ENCODE results near the gene CCDC186.

Gene CCDC186

GRCh38 chr10:114094795-114095194 is 79.2 kb downstream of the CCDC186 start:
- Histone ChIP-seq H3K27me3 (ENCODE audit: insufficient read depth, low read length) (peaks cover 16% of the 10 kb centered on the region; the same call in 1 of the 2 replicates), H3K4me3 (ENCODE audit: low read depth, low read length) (no peak overlapping the region), H3K27ac (ENCODE audit: low read depth, low read length) (no peak overlapping the region), H3K4me1 (ENCODE audit: control insufficient read depth, insufficient read depth, low read length, unreplicated experiment) (no peaks in the 10 kb centered on the region), H3K36me3 (ENCODE audit: insufficient read depth, low read length) (no peaks in the 10 kb centered on the region), H2AFZ (ENCODE audit: low read length, unreplicated experiment) (no peak overlapping the region), H3K79me2 (ENCODE audit: control insufficient read depth, insufficient read depth, low read length, unreplicated experiment) (no peaks in the 10 kb centered on the region)

GRCh38 chr10:114087655-114088054 is 86.3 kb downstream of the CCDC186 start:
- Histone ChIP-seq H3K4me1 (ENCODE audit: control insufficient read depth, insufficient read depth, low read length, unreplicated experiment) (no peaks in the 10 kb centered on the region), H3K27ac (ENCODE audit: low read depth, low read length) (no peak overlapping the region), H3K79me2 (ENCODE audit: control insufficient read depth, insufficient read depth, low read length, unreplicated experiment) (no peaks in the 10 kb centered on the region), H3K27me3 (ENCODE audit: insufficient read depth, low read length) (no peaks in the 10 kb centered on the region), H2AFZ (ENCODE audit: low read length, unreplicated experiment) (no peak overlapping the region), H3K4me3 (ENCODE audit: low read depth, low read length) (no peak overlapping the region), H3K36me3 (ENCODE audit: insufficient read depth, low read length) (no peaks in the 10 kb centered on the region)

GRCh38 chr10:114087255-114087654 is 86.7 kb downstream of the CCDC186 start:
- Histone ChIP-seq H3K4me1 (ENCODE audit: control insufficient read depth, insufficient read depth, low read length, unreplicated experiment) (no peaks in the 10 kb centered on the region), H2AFZ (ENCODE audit: low read length, unreplicated experiment) (no peak overlapping the region), H3K79me2 (ENCODE audit: control insufficient read depth, insufficient read depth, low read length, unreplicated experiment) (no peaks in the 10 kb centered on the region), H3K27ac (ENCODE audit: low read depth, low read length) (no peak overlapping the region), H3K27me3 (ENCODE audit: insufficient read depth, low read length) (no peaks in the 10 kb centered on the region), H3K36me3 (ENCODE audit: insufficient read depth, low read length) (no peaks in the 10 kb centered on the region), H3K4me3 (ENCODE audit: low read depth, low read length) (no peak overlapping the region)

- Histone ChIP-seq H3K4me3 (ENCODE audit: low read depth, low read length) (no peak overlapping the region), H2AFZ (ENCODE audit: low read length, unreplicated experiment) (no peak overlapping the region), H3K79me2 (ENCODE audit: control insufficient read depth, insufficient read depth, low read length, unreplicated experiment) (no peaks in the 10 kb centered on the region), H3K4me1 (ENCODE audit: control insufficient read depth, insufficient read depth, low read length, unreplicated experiment) (no peaks in the 10 kb centered on the region), H3K27me3 (ENCODE audit: insufficient read depth, low read length) (peaks cover 9% of the 10 kb centered on the region; the same call in 1 of the 2 replicates), H3K27ac (ENCODE audit: low read depth, low read length) (no peak overlapping the region), H3K36me3 (ENCODE audit: insufficient read depth, low read length) (no peaks in the 10 kb centered on the region)
These were observed 89.8 kb downstream of the CCDC186 start for GRCh38 chr10:114084215-114084614.

- H2AFZ ChIP-seq (ENCODE audit: low read length, unreplicated experiment): no peak overlapping the region
- H3K79me2 ChIP-seq (ENCODE audit: control insufficient read depth, insufficient read depth, low read length, unreplicated experiment): no peaks in the 10 kb centered on the region
- H3K27ac ChIP-seq (ENCODE audit: low read depth, low read length): no peak overlapping the region
- H3K27me3 ChIP-seq (ENCODE audit: insufficient read depth, low read length): peaks cover 12% of the 10 kb centered on the region; the same call in 1 of the 2 replicates
- H3K4me1 ChIP-seq (ENCODE audit: control insufficient read depth, insufficient read depth, low read length, unreplicated experiment): no peaks in the 10 kb centered on the region
- no peak overlapping the region for H3K4me3 ChIP-seq (ENCODE audit: low read depth, low read length)
- H3K36me3 ChIP-seq (ENCODE audit: insufficient read depth, low read length): no peaks in the 10 kb centered on the region
These were observed 91.0 kb downstream of the CCDC186 start for GRCh38 chr10:114083040-114083439.

GRCh38 chr10:114081911-114082583 is 92.0 kb downstream of the CCDC186 start:
- H3K27me3 ChIP-seq (ENCODE audit: insufficient read depth, low read length): peaks cover 13% of the 10 kb centered on the region; the same call in 1 of the 2 replicates
- no peak overlapping the region for H2AFZ ChIP-seq (ENCODE audit: low read length, unreplicated experiment)
- H3K4me3 ChIP-seq (ENCODE audit: low read depth, low read length): no peak overlapping the region
- H3K36me3 ChIP-seq (ENCODE audit: insufficient read depth, low read length): no peaks in the 10 kb centered on the region
- H3K27ac ChIP-seq (ENCODE audit: low read depth, low read length): no peak overlapping the region
- H3K4me1 ChIP-seq (ENCODE audit: control insufficient read depth, insufficient read depth, low read length, unreplicated experiment): no peaks in the 10 kb centered on the region
- no peaks in the 10 kb centered on the region for H3K79me2 ChIP-seq (ENCODE audit: control insufficient read depth, insufficient read depth, low read length, unreplicated experiment)

GRCh38 chr10:114079421-114079820 is 94.6 kb downstream of the CCDC186 start:
- H3K79me2 ChIP-seq (ENCODE audit: control insufficient read depth, insufficient read depth, low read length, unreplicated experiment): no peaks in the 10 kb centered on the region
- H3K27ac ChIP-seq (ENCODE audit: low read depth, low read length): no peak overlapping the region
- no peak overlapping the region for H3K4me3 ChIP-seq (ENCODE audit: low read depth, low read length)
- no peaks in the 10 kb centered on the region for H3K4me1 ChIP-seq (ENCODE audit: control insufficient read depth, insufficient read depth, low read length, unreplicated experiment)
- H2AFZ ChIP-seq (ENCODE audit: low read length, unreplicated experiment): no peak overlapping the region
- no peaks in the 10 kb centered on the region for H3K36me3 ChIP-seq (ENCODE audit: insufficient read depth, low read length)
- peaks cover 18% of the 10 kb centered on the region; the same call in 1 of the 2 replicates for H3K27me3 ChIP-seq (ENCODE audit: insufficient read depth, low read length)

GRCh38 chr10:114078346-114078745 is 95.7 kb downstream of the CCDC186 start:
- Histone ChIP-seq H3K4me1 (ENCODE audit: control insufficient read depth, insufficient read depth, low read length, unreplicated experiment) (no peaks in the 10 kb centered on the region), H3K4me3 (ENCODE audit: low read depth, low read length) (no peak overlapping the region), H2AFZ (ENCODE audit: low read length, unreplicated experiment) (no peak overlapping the region), H3K36me3 (ENCODE audit: insufficient read depth, low read length) (no peaks in the 10 kb centered on the region), H3K27me3 (ENCODE audit: insufficient read depth, low read length) (peaks cover 18% of the 10 kb centered on the region; the same call in 1 of the 2 replicates), H3K79me2 (ENCODE audit: control insufficient read depth, insufficient read depth, low read length, unreplicated experiment) (no peaks in the 10 kb centered on the region), H3K27ac (ENCODE audit: low read depth, low read length) (no peak overlapping the region)

- no peak overlapping the region for H3K27ac ChIP-seq (ENCODE audit: low read depth, low read length)
- H3K27me3 ChIP-seq (ENCODE audit: insufficient read depth, low read length): peaks cover 18% of the 10 kb centered on the region; the same call in 1 of the 2 replicates
- no peaks in the 10 kb centered on the region for H3K36me3 ChIP-seq (ENCODE audit: insufficient read depth, low read length)
- no peaks in the 10 kb centered on the region for H3K4me1 ChIP-seq (ENCODE audit: control insufficient read depth, insufficient read depth, low read length, unreplicated experiment)
- no peak overlapping the region for H2AFZ ChIP-seq (ENCODE audit: low read length, unreplicated experiment)
- H3K4me3 ChIP-seq (ENCODE audit: low read depth, low read length): no peak overlapping the region
- no peaks in the 10 kb centered on the region for H3K79me2 ChIP-seq (ENCODE audit: control insufficient read depth, insufficient read depth, low read length, unreplicated experiment)
These were observed 96.2 kb downstream of the CCDC186 start for GRCh38 chr10:114077815-114078219.

- Histone ChIP-seq H3K4me1 (ENCODE audit: control insufficient read depth, insufficient read depth, low read length, unreplicated experiment) (no peaks in the 10 kb centered on the region), H2AFZ (ENCODE audit: low read length, unreplicated experiment) (no peak overlapping the region), H3K79me2 (ENCODE audit: control insufficient read depth, insufficient read depth, low read length, unreplicated experiment) (no peaks in the 10 kb centered on the region), H3K27ac (ENCODE audit: low read depth, low read length) (no peak overlapping the region), H3K36me3 (ENCODE audit: insufficient read depth, low read length) (no peaks in the 10 kb centered on the region), H3K4me3 (ENCODE audit: low read depth, low read length) (no peak overlapping the region), H3K27me3 (ENCODE audit: insufficient read depth, low read length) (peaks cover 18% of the 10 kb centered on the region; the same call in 1 of the 2 replicates)
These were observed 96.7 kb downstream of the CCDC186 start for GRCh38 chr10:114077347-114077746.

GRCh38 chr10:114075093-114075492 is 98.9 kb downstream of the CCDC186 start:
- peaks cover 14% of the 10 kb centered on the region; the same call in 1 of the 2 replicates for H3K27me3 ChIP-seq (ENCODE audit: insufficient read depth, low read length)
- no peak overlapping the region for H2AFZ ChIP-seq (ENCODE audit: low read length, unreplicated experiment)
- no peak overlapping the region for H3K4me3 ChIP-seq (ENCODE audit: low read depth, low read length)
- no peak overlapping the region for H3K27ac ChIP-seq (ENCODE audit: low read depth, low read length)
- H3K79me2 ChIP-seq (ENCODE audit: control insufficient read depth, insufficient read depth, low read length, unreplicated experiment): no peaks in the 10 kb centered on the region
- no peaks in the 10 kb centered on the region for H3K36me3 ChIP-seq (ENCODE audit: insufficient read depth, low read length)
- H3K4me1 ChIP-seq (ENCODE audit: control insufficient read depth, insufficient read depth, low read length, unreplicated experiment): no peaks in the 10 kb centered on the region

Measured in ACC112 (cell line).